ENCODE measurements around the gene THBS2. TPM values are rescaled to one million over a fixed set of nuclear protein-coding genes. Genes with fewer than 3 reads are reported as not detected.

The THBS2 gene
- total RNA-seq, 3 donors from 2014 or later (not counting 1 experiment from before 2014, with no cell fraction given), result not detected

GRCh38 chr6:169243661-169244060 is 10.0 kb downstream of the THBS2 start:
- H3K4me1 Mint-ChIP-seq, result no peaks in the 10 kb centered on the region
- DNase-seq (no peak), ATAC-seq (no peak)
- no peak overlapping the region for H3K4me3 Mint-ChIP-seq
- H3K36me3 Mint-ChIP-seq, result no peaks in the 10 kb centered on the region
- no peaks in the 10 kb centered on the region for H3K4me1 ChIP-seq (ENCODE audit: control insufficient read depth, insufficient read depth, low read length)
- no peaks in the 10 kb centered on the region for H3K36me3 ChIP-seq (ENCODE audit: control insufficient read depth, insufficient read depth, low read length)
- H3K27me3 ChIP-seq (ENCODE audit: control insufficient read depth, insufficient read depth, low read length), result no peaks in the 10 kb centered on the region
- peaks cover 0 to 3% of the 10 kb centered on the region in 2 donors for H3K27me3 Mint-ChIP-seq (ENCODE audit: low read depth in 2 of 2)
- no peak overlapping the region for H3K27ac ChIP-seq (ENCODE audit: low read length)
- no peak overlapping the region for H3K4me3 ChIP-seq (ENCODE audit: low read length)
- 100% methylated on average over 1 of the region's 1 CpG for WGBS (ENCODE audit: insufficient coverage)
- TF ChIP-seq CTCF (IDR thresholded peaks at IDR 0.05), result no peak
- peaks cover 0 to 2% of the 10 kb centered on the region in 2 donors for H3K9me3 Mint-ChIP-seq
- H3K9me3 ChIP-seq (ENCODE audit: control insufficient read depth, insufficient read depth, low read length), result no peaks in the 10 kb centered on the region
- H3K27ac Mint-ChIP-seq, result no peak overlapping the region
- intact Hi-C loops (cut with micrococcal nuclease), result no loop called here

GRCh38 chr6:169243186-169243585 is 10.5 kb downstream of the THBS2 start:
- Mint-ChIP-seq H3K4me1 (no peaks in the 10 kb centered on the region), H3K36me3 (no peaks in the 10 kb centered on the region), H3K27ac (no peak overlapping the region), H3K27me3 (ENCODE audit: low read depth in 2 of 2) (peaks cover 0 to 3% of the 10 kb centered on the region in 2 donors), H3K4me3 (no peak overlapping the region), H3K9me3 (peaks cover 0 to 2% of the 10 kb centered on the region in 2 donors)
- Histone ChIP-seq H3K27me3 (ENCODE audit: control insufficient read depth, insufficient read depth, low read length) (no peaks in the 10 kb centered on the region), H3K4me3 (ENCODE audit: low read length) (no peak overlapping the region), H3K27ac (ENCODE audit: low read length) (no peak overlapping the region), H3K36me3 (ENCODE audit: control insufficient read depth, insufficient read depth, low read length) (no peaks in the 10 kb centered on the region), H3K4me1 (ENCODE audit: control insufficient read depth, insufficient read depth, low read length) (no peaks in the 10 kb centered on the region), H3K9me3 (ENCODE audit: control insufficient read depth, insufficient read depth, low read length) (no peaks in the 10 kb centered on the region)
- no peak for TF ChIP-seq CTCF (IDR thresholded peaks at IDR 0.05)
- intact Hi-C loops (cut with micrococcal nuclease), result no loop called here
- no peak for DNase-seq
- ATAC-seq, result peak in 1 of 3 donors; percentile 14
- WGBS (ENCODE audit: insufficient coverage), result 95% methylated on average over 11 of the region's 11 CpGs

- Histone ChIP-seq H3K9me3 (ENCODE audit: control insufficient read depth, insufficient read depth, low read length) (no peaks in the 10 kb centered on the region), H3K27ac (ENCODE audit: low read length) (no peak overlapping the region), H3K4me3 (ENCODE audit: low read length) (no peak overlapping the region), H3K36me3 (ENCODE audit: control insufficient read depth, insufficient read depth, low read length) (no peaks in the 10 kb centered on the region), H3K4me1 (ENCODE audit: control insufficient read depth, insufficient read depth, low read length) (no peaks in the 10 kb centered on the region), H3K27me3 (ENCODE audit: control insufficient read depth, insufficient read depth, low read length) (no peaks in the 10 kb centered on the region)
- Mint-ChIP-seq H3K27ac (peak overlapping the region in 1 of 2 donors; percentile 60), H3K27me3 (ENCODE audit: low read depth in 2 of 2) (no peaks in the 10 kb centered on the region), H3K36me3 (no peaks in the 10 kb centered on the region), H3K4me1 (no peaks in the 10 kb centered on the region), H3K9me3 (no peaks in the 10 kb centered on the region), H3K4me3 (no peak overlapping the region)
- intact Hi-C loops (cut with micrococcal nuclease), result no loop called here
- TF ChIP-seq CTCF (IDR thresholded peaks at IDR 0.05), result no peak
- no peak for DNase-seq
- ATAC-seq, result peak; percentile 9 to 27 (median 25)
- 94% methylated on average over 32 of the region's 32 CpGs for WGBS (ENCODE audit: insufficient coverage)
Measured at GRCh38 chr6:169241688-169242350, 11.8 kb downstream of the THBS2 start.

All from natural killer cell (primary cell).